Measurements from ENCODE around the gene PDE2A. TPM values are rescaled to one million over a fixed set of nuclear protein-coding genes. Genes with fewer than 3 reads are reported as not detected.

The PDE2A gene
- total and polyA plus RNA-seq, 2 donors (not counting 1 experiment from before 2014, with no cell fraction given), result 0.88 to 2.9 TPM

- H3K27ac ChIP-seq (ENCODE audit: low read length in 2 of 2), result no peak overlapping the region
- Mint-ChIP-seq H3K4me1 (peaks cover 21% of the 10 kb centered on the region), H3K27ac (no peak overlapping the region), H3K4me3 (no peak overlapping the region), H3K9me3 (ENCODE audit: insufficient read depth) (no peaks in the 10 kb centered on the region), H3K27me3 (peaks cover 9% of the 10 kb centered on the region)
- WGBS (ENCODE audit: insufficient coverage), result 77% methylated on average over 18 of the region's 20 CpGs
- H3K9me3 ChIP-seq (ENCODE audit: control extremely low read depth in 1 of 3, control insufficient read depth in 2 of 3, insufficient read depth in 1 of 3, low read length in 2 of 3), result peaks cover 0 to 1% (median 0%) of the 10 kb centered on the region in 3 donors
- H3K36me3 ChIP-seq (replicated peaks in 1 of 2; ENCODE audit: control extremely low read depth in 1 of 2, control insufficient read depth in 1 of 2, extremely low read depth in 1 of 2, insufficient read depth in 2 of 2, low read length in 1 of 2), result no peaks in the 10 kb centered on the region
- H4K20me1 ChIP-seq (ENCODE audit: control insufficient read depth, insufficient read depth, low read length, poor library complexity, severe bottlenecking), result no peaks in the 10 kb centered on the region
- no peak overlapping the region for H3K4me3 ChIP-seq (ENCODE audit: control extremely low read depth in 1 of 5, extremely low read depth in 1 of 5, insufficient read depth in 1 of 5, low read depth in 2 of 5, low read length in 4 of 5)
- no peak overlapping the region for H2AFZ ChIP-seq (ENCODE audit: insufficient read depth, low read depth, low read length, poor library complexity, severe bottlenecking)
- ChIA-PET POLR2A (no interaction called here), CTCF (no interaction called here)
- no peak for TF ChIP-seq CTCF (IDR thresholded peaks at IDR 0.05)
- no peak for TF ChIP-seq EZH2 (IDR thresholded peaks at IDR 0.05; ENCODE audit: borderline replicate concordance, insufficient read depth, low read depth, low read length, poor library complexity, severe bottlenecking)
- intact Hi-C loops (cut with micrococcal nuclease), result no loop called here
- peaks cover 3 to 13% of the 10 kb centered on the region in 2 donors for H3K4me1 ChIP-seq (ENCODE audit: control insufficient read depth in 2 of 2, insufficient read depth in 2 of 2, low read length in 2 of 2)
- H3K4me2 ChIP-seq (replicated peaks; ENCODE audit: low read depth, low read length, poor library complexity, severe bottlenecking), result no peak overlapping the region
- DNase-seq, result no peak
- H3K27me3 ChIP-seq (replicated peaks in 1 of 4; ENCODE audit: control extremely low read depth in 1 of 4, control insufficient read depth in 3 of 4, insufficient read depth in 4 of 4, low read length in 3 of 4), result no peaks in the 10 kb centered on the region
- no peak overlapping the region for H3K9ac ChIP-seq (ENCODE audit: low read length)
- no peaks in the 10 kb centered on the region for H3K79me2 ChIP-seq (ENCODE audit: control insufficient read depth, insufficient read depth, low read length)
- ATAC-seq (ENCODE audit: low read depth), result no peak
Measured at GRCh38 chr11:72625691-72626413, 48.4 kb downstream of the PDE2A start.

- Histone ChIP-seq H3K27ac (ENCODE audit: low read length in 2 of 2) (no peak overlapping the region), H3K9ac (ENCODE audit: low read length) (no peak overlapping the region), H3K36me3 (replicated peaks in 1 of 2; ENCODE audit: control extremely low read depth in 1 of 2, control insufficient read depth in 1 of 2, extremely low read depth in 1 of 2, insufficient read depth in 2 of 2, low read length in 1 of 2) (no peaks in the 10 kb centered on the region), H3K79me2 (ENCODE audit: control insufficient read depth, insufficient read depth, low read length) (no peaks in the 10 kb centered on the region), H3K27me3 (replicated peaks in 1 of 4; ENCODE audit: control extremely low read depth in 1 of 4, control insufficient read depth in 3 of 4, insufficient read depth in 4 of 4, low read length in 3 of 4) (no peaks in the 10 kb centered on the region), H3K4me2 (replicated peaks; ENCODE audit: low read depth, low read length, poor library complexity, severe bottlenecking) (no peak overlapping the region), H3K9me3 (ENCODE audit: control extremely low read depth in 1 of 3, control insufficient read depth in 2 of 3, insufficient read depth in 1 of 3, low read length in 2 of 3) (peaks cover 0 to 1% (median 0%) of the 10 kb centered on the region in 3 donors), H2AFZ (ENCODE audit: insufficient read depth, low read depth, low read length, poor library complexity, severe bottlenecking) (no peak overlapping the region), H4K20me1 (ENCODE audit: control insufficient read depth, insufficient read depth, low read length, poor library complexity, severe bottlenecking) (no peaks in the 10 kb centered on the region), H3K4me1 (ENCODE audit: control insufficient read depth in 2 of 2, insufficient read depth in 2 of 2, low read length in 2 of 2) (peaks cover 3 to 20% of the 10 kb centered on the region in 2 donors), H3K4me3 (ENCODE audit: control extremely low read depth in 1 of 5, extremely low read depth in 1 of 5, insufficient read depth in 1 of 5, low read depth in 2 of 5, low read length in 4 of 5) (no peak overlapping the region)
- ChIA-PET POLR2A (no interaction called here), CTCF (no interaction called here)
- Mint-ChIP-seq H3K27ac (no peak overlapping the region), H3K4me1 (peaks cover 25% of the 10 kb centered on the region), H3K9me3 (ENCODE audit: insufficient read depth) (no peaks in the 10 kb centered on the region), H3K4me3 (no peak overlapping the region), H3K27me3 (peaks cover 7% of the 10 kb centered on the region)
- intact Hi-C loops (cut with micrococcal nuclease), result no loop called here
- no peak for DNase-seq
- TF ChIP-seq CTCF (IDR thresholded peaks at IDR 0.05), result no peak
- TF ChIP-seq EZH2 (IDR thresholded peaks at IDR 0.05; ENCODE audit: borderline replicate concordance, insufficient read depth, low read depth, low read length, poor library complexity, severe bottlenecking), result no peak
- no peak for ATAC-seq (ENCODE audit: low read depth)
- 66% methylated on average over 12 of the region's 12 CpGs for WGBS (ENCODE audit: insufficient coverage)
Measured at GRCh38 chr11:72624496-72625201, 49.6 kb downstream of the PDE2A start.

Measured in B cell (primary cell).